ENCODE measurements around the gene MLC1.

Gene MLC1

DNA sequence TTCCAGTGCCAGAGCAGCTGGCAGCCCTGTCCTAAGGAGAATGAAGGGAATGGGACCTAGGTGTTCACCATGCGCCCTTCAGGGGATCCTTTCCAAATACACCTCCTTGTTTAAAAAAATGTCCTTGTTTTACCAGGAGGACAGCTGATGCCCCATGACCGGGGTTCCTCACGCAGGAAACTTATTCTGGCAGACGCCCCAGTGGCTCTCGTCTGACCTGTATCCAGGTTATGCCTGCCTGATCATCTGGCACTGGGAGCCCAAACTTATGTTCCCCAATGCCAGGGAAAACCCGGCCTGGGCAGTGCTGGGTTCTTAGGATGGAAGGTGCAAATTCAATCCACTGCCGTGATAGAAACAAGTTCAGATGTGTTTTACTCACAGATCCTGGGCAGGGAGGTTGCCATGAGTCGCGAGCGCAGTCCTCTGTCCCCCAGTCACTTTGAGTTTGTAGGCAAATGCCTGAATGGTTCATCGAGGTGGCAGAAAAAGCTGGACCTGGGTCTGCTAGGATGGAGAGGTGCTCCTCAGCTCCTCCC is 36.0 kb upstream of the MLC1 start:
- in situ Hi-C loops (cut with MboI; ENCODE audit: low pct_unique_long_range_greater_than_20kb, low sequenced_read_pairs, unreplicated experiment) = no loop called here
- DNase-seq (ENCODE audit: low spot score) = no peak
- TF ChIP-seq, protein P1, sequence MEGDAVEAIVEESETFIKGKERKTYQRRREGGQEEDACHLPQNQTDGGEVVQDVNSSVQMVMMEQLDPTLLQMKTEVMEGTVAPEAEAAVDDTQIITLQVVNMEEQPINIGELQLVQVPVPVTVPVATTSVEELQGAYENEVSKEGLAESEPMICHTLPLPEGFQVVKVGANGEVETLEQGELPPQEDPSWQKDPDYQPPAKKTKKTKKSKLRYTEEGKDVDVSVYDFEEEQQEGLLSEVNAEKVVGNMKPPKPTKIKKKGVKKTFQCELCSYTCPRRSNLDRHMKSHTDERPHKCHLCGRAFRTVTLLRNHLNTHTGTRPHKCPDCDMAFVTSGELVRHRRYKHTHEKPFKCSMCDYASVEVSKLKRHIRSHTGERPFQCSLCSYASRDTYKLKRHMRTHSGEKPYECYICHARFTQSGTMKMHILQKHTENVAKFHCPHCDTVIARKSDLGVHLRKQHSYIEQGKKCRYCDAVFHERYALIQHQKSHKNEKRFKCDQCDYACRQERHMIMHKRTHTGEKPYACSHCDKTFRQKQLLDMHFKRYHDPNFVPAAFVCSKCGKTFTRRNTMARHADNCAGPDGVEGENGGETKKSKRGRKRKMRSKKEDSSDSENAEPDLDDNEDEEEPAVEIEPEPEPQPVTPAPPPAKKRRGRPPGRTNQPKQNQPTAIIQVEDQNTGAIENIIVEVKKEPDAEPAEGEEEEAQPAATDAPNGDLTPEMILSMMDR (IDR thresholded peaks at IDR 0.05; ENCODE audit: extremely low read depth, insufficient read depth, missing control alignments) = no peak

DNA sequence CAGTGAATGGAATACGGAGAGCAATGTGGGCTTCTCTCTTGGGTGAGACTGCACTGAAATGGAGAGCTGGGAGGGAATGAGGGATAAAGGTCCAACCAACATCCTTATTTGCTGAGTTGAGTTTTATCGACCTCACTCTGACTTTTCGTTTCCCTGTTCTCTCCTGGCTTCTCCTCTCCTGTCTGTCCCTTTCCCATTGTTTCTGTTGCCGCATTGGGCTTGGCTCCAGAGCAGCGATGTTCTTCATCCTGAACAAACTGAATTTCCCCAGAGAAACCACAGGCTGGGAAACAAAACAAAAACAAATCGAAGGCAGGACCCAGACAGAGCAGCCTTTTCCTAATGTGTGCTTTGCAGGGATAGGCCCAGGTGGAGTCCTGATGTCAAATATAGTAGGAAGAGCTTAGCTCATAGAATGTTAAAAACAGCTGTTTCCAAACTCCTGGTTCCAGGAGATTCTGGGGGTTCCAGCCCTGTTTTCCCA is 34.6 kb upstream of the MLC1 start:
- in situ Hi-C loops (cut with MboI; ENCODE audit: low pct_unique_long_range_greater_than_20kb, low sequenced_read_pairs, unreplicated experiment) = no loop called here
- DNase-seq (ENCODE audit: low spot score) = no peak
- TF ChIP-seq, protein P1 (IDR thresholded peaks at IDR 0.05; ENCODE audit: extremely low read depth, insufficient read depth, missing control alignments) = no peak

DNA sequence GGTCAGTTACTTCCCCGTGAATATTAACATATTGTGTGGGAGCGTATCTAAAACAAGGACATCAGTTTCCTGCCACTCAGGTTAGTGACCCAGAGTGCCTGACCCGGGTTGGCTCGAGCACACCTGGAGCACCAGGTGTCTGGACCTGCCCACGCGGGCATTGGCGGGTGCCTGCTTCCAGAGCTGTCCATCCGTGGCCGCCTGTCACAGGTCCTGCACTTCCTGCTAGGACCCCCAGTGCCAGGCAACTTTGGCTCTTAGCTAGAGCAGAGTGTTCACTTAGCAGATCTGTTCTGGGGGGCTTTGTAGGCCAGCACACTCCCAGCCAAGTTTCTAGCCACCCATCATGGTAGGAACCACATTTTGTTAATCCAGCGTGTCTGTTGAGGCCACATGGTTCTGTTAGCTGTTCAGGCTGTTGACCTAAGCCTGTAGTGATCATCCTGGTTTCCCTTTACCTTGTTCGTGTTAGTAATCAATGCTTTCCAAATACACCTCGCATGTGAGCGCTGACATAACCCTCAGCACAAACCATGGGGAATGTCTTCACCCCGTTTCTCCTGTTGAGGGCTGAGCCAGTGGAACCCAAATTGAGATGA is 34.0 kb upstream of the MLC1 start:
- in situ Hi-C loops (cut with MboI; ENCODE audit: low pct_unique_long_range_greater_than_20kb, low sequenced_read_pairs, unreplicated experiment) = no loop called here

DNA sequence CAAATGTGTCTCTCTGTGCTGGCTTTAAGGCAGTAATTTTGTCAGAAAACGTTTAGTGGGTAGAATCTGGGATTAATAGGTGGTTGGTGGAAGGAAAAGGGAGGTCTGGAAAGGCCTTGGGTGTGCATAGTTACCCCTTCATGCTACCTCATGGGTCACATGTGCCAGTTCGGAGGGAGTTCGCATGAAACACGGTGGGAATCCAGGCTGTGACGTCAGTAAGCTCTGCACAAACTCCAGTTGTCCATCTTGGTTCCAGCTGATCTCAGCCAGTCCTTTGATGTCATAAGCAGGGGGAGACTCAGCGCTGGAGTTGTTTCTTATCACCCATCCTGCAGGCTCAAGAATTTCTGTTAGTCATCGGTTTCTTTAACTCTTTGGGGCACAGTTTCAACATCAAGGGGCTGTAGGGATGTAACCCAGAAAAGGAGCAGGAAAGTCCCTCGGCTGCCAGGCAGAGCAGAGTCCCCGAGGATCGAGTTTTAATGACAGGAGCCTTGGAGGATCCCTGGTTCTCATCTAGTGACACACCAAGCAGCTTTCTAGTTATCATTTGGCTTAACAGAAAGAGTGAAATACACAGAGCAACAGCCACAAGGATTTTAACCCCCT is 33.4 kb upstream of the MLC1 start:
- no peak for DNase-seq (ENCODE audit: low spot score)
- TF ChIP-seq, protein P1 (IDR thresholded peaks at IDR 0.05; ENCODE audit: extremely low read depth, insufficient read depth, missing control alignments) = no peak
- in situ Hi-C loops (cut with MboI; ENCODE audit: low pct_unique_long_range_greater_than_20kb, low sequenced_read_pairs, unreplicated experiment) = no loop called here

More for the DNA sequence above, 34.0 kb upstream of the MLC1 start:
- no peak for DNase-seq (ENCODE audit: low spot score)
- TF ChIP-seq, protein P1 (IDR thresholded peaks at IDR 0.05; ENCODE audit: extremely low read depth, insufficient read depth, missing control alignments) = no peak

DNA sequence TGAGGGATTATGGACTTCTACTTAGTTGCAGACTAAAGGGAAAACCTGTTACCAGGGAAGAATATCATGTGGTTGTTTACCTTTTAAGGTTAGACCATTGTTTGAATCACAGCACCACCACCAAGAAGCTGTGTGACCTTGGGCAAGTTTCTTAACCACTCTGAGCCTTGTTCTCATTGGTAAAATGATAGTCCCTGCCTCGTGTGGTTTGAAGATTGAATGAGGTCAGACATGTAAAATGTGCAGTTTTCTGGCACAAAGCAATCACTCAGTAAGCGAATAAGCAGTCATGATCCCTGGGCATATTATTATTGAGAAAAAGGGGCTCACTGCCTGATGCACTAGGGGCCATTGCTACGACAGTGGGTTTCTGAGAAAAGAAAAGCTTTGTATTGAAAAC is 32.9 kb upstream of the MLC1 start:
- in situ Hi-C loops (cut with MboI; ENCODE audit: low pct_unique_long_range_greater_than_20kb, low sequenced_read_pairs, unreplicated experiment) = no loop called here
- TF ChIP-seq, protein P1 (IDR thresholded peaks at IDR 0.05; ENCODE audit: extremely low read depth, insufficient read depth, missing control alignments) = no peak
- DNase-seq (ENCODE audit: low spot score) = no peak

DNA sequence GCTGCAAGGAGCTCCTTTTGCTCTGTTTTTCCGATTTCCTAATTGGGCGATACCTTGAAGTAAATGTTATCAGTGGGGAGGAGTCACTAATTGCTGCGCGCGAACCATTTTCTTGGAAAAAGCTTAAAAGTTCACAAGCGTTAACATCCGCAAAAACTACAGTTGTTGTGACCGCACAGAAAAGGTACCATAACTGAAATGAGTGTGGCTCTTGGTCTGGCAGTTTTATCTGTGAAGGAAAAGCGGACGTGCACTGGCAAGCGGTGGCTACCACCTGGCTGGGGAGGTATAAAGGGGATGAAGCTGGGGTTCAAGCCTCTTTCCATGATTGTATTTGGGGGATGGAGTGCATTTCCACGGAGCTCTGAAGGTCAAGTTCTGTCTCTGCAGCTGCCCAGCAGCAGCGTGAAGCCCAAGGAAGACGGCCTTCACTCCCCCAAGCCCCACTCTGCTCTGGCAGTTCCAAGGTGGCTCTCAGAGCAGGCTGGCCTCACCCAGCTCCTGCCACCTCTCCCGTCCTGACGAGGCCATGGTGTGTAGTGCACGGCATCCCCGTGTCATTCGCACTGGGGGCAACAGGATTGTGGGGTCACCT is 32.0 kb upstream of the MLC1 start:
- TF ChIP-seq, protein P1 (IDR thresholded peaks at IDR 0.05; ENCODE audit: extremely low read depth, insufficient read depth, missing control alignments) = no peak
- no peak for DNase-seq (ENCODE audit: low spot score)
- in situ Hi-C loops (cut with MboI; ENCODE audit: low pct_unique_long_range_greater_than_20kb, low sequenced_read_pairs, unreplicated experiment) = no loop called here
